AG20443 (cell line): ENCODE data around the gene TCP11L2.
"Not testable (repeated sequence)": the region's sequence is repeated elsewhere in the genome, so short reads cannot be mapped to it uniquely, and the experiment has no call there.

Experiments
- DNase-seq: peaks from one replicate; pipeline ENCODE4 v3.0.0; 2012; ENCODE audit warnings: low spot score, mixed read lengths

TCP11L2 gene

GRCh38 chr12:106343214-106343528 is 40.6 kb downstream of the TCP11L2 start:
- no peak for DNase-seq

DNA sequence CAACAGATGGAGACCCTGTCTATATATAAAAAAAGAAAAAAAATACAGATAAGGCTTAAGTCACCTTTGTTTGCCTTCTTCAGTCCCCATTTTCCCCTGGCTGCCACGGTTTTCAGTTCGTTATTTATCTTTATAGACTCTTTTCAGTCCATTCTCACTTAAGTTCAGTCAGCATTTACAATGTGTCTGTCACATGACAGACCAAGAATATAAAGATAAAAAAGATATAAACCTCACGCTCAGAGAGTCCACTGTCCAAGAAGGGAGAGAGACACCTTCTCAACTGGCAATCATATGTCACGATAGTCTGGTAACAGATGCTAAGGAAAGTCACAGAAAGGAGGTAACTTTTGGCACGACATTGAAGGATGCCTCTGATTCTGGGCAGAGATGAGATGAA is 41.6 kb downstream of the TCP11L2 start:
- no peak for DNase-seq

GRCh38 chr12:106345746-106346145 is 43.2 kb downstream of the TCP11L2 start:
- peak; percentile 18 for DNase-seq

DNA sequence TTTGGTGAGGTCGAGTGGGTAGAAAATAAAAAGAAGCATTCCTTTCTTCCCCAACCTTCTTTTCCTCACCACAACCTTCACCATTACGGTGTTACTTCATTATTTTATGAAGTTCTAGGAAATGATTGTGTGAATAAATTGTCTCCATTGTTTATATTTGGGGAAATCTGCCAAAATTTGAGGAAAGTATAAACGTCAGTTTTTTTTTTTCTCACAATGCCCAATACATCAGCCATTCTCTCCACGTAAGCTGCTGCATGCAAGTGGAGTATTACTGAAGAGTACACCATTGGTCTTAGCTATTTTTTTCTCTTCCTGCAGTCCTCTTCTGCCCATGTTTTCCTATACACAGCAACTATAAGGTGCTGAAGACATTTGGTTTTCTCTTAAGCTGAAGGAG is 45.9 kb downstream of the TCP11L2 start:
- no peak for DNase-seq

DNA sequence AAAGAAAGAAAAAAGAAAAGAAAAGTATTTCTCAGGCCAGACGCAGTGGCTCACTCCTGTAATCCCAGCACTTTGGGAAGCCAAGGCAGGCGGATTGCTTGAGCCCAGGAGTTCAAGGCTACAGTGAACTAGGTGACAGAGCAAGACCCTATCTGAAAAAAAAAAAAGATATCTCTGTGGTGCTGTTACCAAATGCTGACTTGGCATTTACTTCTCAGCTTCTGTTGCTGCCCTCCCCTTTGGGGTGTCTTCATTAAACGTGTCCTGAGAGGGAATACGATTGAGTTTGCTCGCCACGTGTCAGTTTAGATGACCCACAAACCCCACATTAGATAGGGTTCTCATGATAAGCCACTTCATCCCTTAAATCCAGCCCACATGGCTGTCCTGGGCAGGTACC is 50.6 kb downstream of the TCP11L2 start:
- no peak for DNase-seq

- DNase-seq = peak; percentile 98
These were observed 55.2 kb downstream of the TCP11L2 start, which contains the start of gene POLR3B for GRCh38 chr12:106357549-106358395. TSS of gene POLR3B (plus strand) at chr12:106357748. CDS start at chr12:106357880, 132 bp downstream.

DNA sequence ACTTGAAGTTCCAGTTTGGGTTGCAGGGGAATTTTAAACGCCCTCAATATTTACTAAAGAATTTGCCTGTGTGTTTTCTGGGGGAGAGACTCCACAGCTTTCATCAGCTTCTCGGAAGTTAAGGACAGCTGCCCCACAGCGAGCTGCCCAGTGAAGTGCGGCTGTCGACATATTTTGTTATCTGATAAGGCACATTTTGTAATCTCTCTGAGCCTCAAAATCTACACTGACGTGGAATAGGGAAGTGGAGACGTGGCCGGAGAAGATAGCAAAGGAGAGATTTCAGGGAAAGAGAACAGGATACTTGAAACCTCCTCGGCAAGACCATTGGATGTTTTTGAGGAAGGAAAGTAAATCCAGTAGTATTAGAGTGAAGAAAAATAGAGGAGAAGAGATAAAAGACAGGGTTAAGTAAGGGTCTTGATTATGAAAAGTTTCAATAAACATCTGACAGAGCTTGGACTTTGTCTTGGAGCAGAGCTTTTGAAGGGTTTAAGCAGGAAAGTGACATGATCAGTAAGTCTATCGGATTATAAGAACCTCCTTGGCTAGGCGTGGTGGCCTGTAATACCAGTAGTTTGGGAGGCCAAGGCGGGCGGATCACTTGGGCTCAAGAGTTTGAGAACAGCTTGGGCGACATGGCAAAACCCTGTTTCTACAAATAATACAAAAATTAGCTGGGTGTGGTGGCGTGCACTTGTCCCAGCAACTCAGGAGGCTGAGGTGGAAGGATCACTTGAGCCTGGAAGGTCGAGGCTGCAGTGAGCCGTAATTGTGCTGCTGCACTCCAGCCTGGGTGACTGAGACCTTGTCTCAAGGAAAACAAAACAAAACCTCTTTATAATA is 56.1 kb downstream of the TCP11L2 start:
- DNase-seq = no peak

GRCh38 chr12:106359646-106360399 is 57.3 kb downstream of the TCP11L2 start:
- DNase-seq = no peak

DNA sequence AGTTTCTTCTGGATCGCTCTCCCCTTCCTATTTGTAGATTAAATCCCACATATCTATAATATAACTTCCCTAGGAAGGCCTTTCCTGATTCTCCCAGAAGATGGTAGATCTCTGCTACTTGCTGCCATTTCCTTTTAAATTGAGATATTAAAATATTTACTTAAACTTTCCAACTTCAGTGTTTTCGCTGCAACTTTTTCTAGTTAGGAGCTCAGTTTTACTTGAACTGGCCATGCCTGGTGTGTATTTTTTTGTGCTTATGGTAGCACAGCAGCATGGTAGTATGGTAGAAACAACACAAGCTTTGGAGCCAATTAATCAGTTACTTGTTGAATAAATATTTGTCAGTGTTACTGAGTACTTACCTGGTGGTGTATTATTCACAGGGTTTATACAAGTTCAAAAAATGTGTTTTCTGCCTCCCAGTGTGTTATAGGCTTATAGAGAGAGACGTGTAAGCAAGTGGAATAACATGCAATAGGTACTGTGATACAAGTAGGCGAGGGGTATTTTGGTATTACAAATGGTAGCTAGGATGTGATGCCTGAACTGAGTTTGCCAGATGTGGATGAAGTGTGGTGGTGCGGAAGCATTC is 58.0 kb downstream of the TCP11L2 start:
- no peak for DNase-seq

- no peak for DNase-seq
These were observed 60.4 kb downstream of the TCP11L2 start for GRCh38 chr12:106362971-106363370.

- no peak for DNase-seq
These were observed 61.7 kb downstream of the TCP11L2 start for GRCh38 chr12:106364261-106364660.

- peak; percentile 73 for DNase-seq
These were observed 67.3 kb downstream of the TCP11L2 start for GRCh38 chr12:106369624-106370346.

GRCh38 chr12:106378788-106379187 is 76.3 kb downstream of the TCP11L2 start:
- no peak for DNase-seq

GRCh38 chr12:106380954-106381353 is 78.4 kb downstream of the TCP11L2 start:
- no peak for DNase-seq

GRCh38 chr12:106381866-106382265 is 79.3 kb downstream of the TCP11L2 start:
- not testable (repeated sequence) for DNase-seq

- peak; percentile 22 for DNase-seq
These were observed 84.4 kb downstream of the TCP11L2 start for GRCh38 chr12:106386813-106387535.

- no peak for DNase-seq
These were observed 85.4 kb downstream of the TCP11L2 start for GRCh38 chr12:106387848-106388377.

GRCh38 chr12:106389151-106389550 is 86.6 kb downstream of the TCP11L2 start:
- no peak for DNase-seq

- no peak for DNase-seq
These were observed 90.2 kb downstream of the TCP11L2 start for GRCh38 chr12:106392759-106393158.
